ENCODE data around the gene DDAH2.

- no peak for TF ChIP-seq ZBTB33 (IDR thresholded peaks at IDR 0.05; ENCODE audit: extremely low read depth, insufficient replicate concordance, low read length)
- TF ChIP-seq CTCF (IDR thresholded peaks at IDR 0.05 in 2 of 3, conservative IDR thresholded peaks at IDR 0.05 in 1 of 3; ENCODE audit: borderline replicate concordance in 1 of 3, insufficient read depth in 1 of 3, low read depth in 2 of 3, low read length in 2 of 3) = no peak
- no peak for TF ChIP-seq CEBPB (IDR thresholded peaks at IDR 0.05; ENCODE audit: low read depth)
- TF ChIP-seq YY1 (IDR thresholded peaks at IDR 0.05; ENCODE audit: extremely low read depth, insufficient replicate concordance, low read depth, low read length) = no peak
- no peak for TF ChIP-seq POLR2AphosphoS5 (IDR thresholded peaks at IDR 0.05; ENCODE audit: low read depth, low read length)
- no peak for TF ChIP-seq EZH2phosphoT487 (IDR thresholded peaks at IDR 0.05; ENCODE audit: borderline replicate concordance)
- no peak for TF ChIP-seq POLR2A (IDR thresholded peaks at IDR 0.05; ENCODE audit: borderline replicate concordance, extremely low read depth, insufficient read depth, insufficient read length)
- TF ChIP-seq SP1 (IDR thresholded peaks at IDR 0.05; ENCODE audit: low read depth) = no peak
- no peak for TF ChIP-seq ATF3 (IDR thresholded peaks at IDR 0.05)
- TF ChIP-seq JUND (IDR thresholded peaks at IDR 0.05) = no peak
- TF ChIP-seq EGR1 (IDR thresholded peaks at IDR 0.05; ENCODE audit: low read depth) = no peak
- no peak for TF ChIP-seq ZNF274 (IDR thresholded peaks at IDR 0.05; ENCODE audit: low read depth, low read length)
- no peak for TF ChIP-seq TCF7L2 (IDR thresholded peaks at IDR 0.05; ENCODE audit: borderline replicate concordance, extremely low read depth, insufficient read depth, insufficient read length)
Observed at GRCh38 chr6:31720196-31720770, 8.8 kb downstream of the DDAH2 start.
